ENCODE measurements around the gene CEBPG.

The CEBPG gene

GRCh38 chr19:33414667-33415605, 41.4 kb downstream of the CEBPG start:
- no peak for DNase-seq (ENCODE audit: insufficient read length, low spot score)
- FAIRE-seq = no peak

GRCh38 chr19:33416307-33417215, 43.1 kb downstream of the CEBPG start:
- FAIRE-seq = no peak
- peak; percentile 80 for DNase-seq (ENCODE audit: insufficient read length, low spot score)

DNA sequence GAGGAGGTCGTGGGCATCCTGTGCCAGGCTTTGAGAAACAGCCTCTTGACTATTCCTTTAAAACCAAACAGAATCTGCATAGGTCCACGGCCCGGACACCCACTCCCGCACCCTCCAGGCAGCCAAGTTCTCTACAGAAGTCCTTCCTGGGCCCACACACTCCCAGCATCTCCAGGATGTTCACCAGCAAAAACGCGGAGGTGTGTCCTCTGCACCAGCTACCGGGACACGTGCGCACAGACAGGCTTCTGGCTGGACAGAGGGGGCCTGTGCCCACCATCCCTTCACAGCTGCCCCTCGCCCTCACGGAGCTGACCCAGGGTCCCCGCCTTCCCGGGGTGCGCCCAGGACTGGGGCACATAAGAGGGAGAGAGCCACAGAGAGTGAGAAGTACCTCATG, 44.2 kb downstream of the CEBPG start:
- FAIRE-seq = no peak
- DNase-seq (ENCODE audit: insufficient read length, low spot score) = no peak

DNA sequence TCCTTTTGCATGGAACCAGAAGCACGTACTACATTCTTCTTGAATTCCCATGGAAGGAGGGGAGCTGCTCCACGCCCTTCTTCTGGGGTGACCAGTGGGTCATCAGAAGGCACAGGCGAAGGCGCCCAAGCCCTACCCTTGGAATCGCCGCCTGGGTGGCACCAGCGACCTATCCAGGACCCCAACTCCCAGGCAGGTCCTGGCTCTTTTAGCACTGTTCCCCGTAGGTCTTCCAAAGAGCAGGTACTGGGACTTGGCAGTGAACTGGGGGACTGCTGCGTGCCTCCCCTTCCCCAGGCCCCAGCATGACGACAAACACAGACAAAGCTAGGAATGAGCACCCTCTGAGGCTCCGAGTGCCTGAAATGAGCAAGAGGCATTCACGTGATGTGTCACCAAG, 45.0 kb downstream of the CEBPG start:
- no peak for DNase-seq (ENCODE audit: insufficient read length, low spot score)
- FAIRE-seq = no peak

DNA sequence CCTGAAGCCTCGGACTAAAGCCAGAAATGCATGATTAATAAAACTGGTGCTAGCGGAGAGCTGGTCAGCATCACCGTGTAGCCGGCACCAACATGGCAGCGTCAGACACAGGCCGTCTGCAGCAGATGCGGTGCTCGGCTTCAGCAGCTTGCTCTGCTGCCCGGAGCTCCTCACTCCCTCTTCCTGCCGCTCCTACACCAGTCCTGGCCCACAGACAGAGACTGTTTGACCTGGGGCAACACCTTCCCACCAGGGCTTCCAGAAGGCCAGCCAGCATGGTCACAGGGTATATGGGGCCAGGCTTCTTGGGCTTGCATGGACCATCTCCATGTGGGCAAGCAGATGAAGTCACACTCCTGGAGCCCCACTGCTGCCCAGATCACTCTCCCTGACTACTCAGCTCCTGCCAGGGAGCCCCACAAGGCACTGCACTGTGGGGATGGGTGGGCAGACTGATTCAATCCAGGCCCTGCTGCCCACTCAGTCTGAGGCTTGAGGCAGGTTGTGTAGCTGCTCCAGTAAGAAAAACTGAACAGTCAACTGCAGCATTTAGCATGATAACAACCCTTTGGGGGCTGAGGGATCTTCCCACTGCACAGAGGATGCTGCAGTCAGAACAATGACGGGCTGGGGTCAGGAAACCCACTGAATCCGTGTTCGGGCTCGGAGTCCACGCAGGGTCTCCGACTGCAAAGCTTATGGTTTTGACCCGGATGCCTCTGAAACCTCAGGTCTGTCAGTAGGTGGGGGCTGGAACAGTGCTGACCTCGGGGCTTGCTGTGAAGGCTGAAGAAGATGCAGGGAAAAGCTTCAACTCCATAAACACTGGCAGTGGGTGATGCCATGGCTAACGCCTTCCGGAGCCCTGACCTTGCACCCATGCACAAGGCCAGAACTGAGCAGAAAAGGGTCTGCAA, 45.6 kb downstream of the CEBPG start:
- FAIRE-seq (no peak), DNase-seq (ENCODE audit: insufficient read length, low spot score) (no peak)

DNA sequence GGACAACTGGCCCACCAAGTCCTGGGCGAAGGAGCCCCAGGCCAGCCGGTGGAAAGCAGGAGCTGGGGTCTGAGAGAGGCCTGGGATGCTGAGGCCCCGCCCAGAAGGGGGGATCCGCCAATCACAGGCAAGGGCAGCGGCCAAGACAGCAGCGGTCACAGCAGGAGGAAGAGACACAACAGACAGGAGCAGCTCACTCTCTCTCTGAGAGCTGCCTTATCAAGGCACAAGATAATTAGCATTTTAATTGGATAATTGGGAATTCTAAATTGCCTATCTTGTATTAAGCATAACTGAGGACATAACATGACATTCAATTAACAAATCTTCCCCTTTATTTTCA, 46.2 kb downstream of the CEBPG start:
- FAIRE-seq = no peak
- no peak for DNase-seq (ENCODE audit: insufficient read length, low spot score)

GRCh38 chr19:33420821-33421220, 47.3 kb downstream of the CEBPG start:
- DNase-seq (ENCODE audit: insufficient read length, low spot score) (no peak), FAIRE-seq (no peak)

GRCh38 chr19:33421368-33421767, 47.9 kb downstream of the CEBPG start:
- FAIRE-seq = no peak
- no peak for DNase-seq (ENCODE audit: insufficient read length, low spot score)

DNA sequence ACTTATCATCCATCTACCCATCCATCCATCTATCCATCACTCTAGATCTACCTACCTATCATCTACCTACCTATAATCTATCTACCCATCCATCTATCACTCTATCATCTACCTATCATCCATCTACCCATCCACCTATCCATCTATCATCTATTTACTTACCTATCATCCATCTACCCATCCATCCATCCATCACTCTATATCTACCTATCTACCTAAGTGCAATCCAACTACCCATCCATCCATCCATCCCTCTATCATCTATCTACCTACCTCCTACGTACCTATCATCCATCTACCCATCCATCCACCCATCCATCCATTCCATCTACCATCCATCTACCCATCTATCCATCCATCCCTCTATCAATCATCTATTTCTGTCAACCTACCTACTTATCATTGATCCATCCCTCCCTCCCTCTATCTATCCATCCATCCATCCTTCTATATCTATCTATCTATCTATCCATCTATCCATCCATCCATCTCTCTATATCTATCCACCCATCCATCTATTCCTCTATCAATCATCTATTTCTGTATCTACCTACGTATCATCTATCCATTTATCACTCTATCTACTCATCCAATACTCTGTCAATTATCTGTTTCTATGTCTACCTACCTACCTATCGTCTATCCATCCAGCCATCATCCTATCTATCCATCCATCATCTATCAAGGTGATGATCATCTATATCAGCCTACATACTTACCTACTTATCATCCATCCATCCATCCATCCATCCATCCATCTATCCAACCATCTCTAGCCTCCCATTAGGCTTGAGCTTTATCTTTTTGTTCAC, 49.1 kb downstream of the CEBPG start:
- no peak for DNase-seq (ENCODE audit: insufficient read length, low spot score)
- no peak for FAIRE-seq

GRCh38 chr19:33424181-33424580, 50.7 kb downstream of the CEBPG start:
- FAIRE-seq = no peak
- no peak for DNase-seq (ENCODE audit: insufficient read length, low spot score)

DNA sequence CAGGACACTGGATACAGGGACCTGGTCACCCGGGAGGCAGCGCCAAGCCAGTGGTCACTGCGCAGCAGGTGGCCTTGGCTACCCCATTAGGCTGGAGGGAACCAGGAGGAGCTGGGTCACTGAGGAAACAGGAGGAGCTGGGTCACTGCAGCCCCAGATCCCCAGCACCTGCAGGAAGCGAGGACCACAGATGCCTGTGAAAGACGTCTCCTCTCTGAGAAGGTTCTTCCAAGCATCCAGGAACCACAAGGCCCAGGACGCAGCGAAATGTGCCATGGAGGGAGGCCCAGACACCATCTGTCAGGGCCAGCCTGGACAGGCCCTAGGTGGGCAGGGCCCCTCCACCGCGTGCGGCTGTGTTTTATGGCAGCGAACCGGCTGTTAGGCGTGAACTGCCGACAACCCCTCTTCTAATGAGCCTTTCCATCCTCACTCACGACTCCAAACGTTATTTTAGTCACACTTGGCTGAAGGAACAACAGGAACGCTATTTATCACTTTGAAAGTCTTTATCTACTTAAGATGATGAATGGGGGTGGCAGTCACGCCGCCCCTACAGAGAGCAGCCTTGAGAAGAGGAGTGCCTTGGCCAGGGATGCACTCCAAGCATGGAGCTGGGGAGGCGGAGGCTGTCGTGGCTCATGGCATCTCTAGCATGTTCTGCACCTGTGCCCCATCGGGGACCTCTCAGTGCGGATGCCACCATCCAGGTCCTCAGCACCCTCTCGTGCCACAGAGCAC, 53.3 kb downstream of the CEBPG start:
- FAIRE-seq = no peak
- DNase-seq (ENCODE audit: insufficient read length, low spot score) = no peak

DNA sequence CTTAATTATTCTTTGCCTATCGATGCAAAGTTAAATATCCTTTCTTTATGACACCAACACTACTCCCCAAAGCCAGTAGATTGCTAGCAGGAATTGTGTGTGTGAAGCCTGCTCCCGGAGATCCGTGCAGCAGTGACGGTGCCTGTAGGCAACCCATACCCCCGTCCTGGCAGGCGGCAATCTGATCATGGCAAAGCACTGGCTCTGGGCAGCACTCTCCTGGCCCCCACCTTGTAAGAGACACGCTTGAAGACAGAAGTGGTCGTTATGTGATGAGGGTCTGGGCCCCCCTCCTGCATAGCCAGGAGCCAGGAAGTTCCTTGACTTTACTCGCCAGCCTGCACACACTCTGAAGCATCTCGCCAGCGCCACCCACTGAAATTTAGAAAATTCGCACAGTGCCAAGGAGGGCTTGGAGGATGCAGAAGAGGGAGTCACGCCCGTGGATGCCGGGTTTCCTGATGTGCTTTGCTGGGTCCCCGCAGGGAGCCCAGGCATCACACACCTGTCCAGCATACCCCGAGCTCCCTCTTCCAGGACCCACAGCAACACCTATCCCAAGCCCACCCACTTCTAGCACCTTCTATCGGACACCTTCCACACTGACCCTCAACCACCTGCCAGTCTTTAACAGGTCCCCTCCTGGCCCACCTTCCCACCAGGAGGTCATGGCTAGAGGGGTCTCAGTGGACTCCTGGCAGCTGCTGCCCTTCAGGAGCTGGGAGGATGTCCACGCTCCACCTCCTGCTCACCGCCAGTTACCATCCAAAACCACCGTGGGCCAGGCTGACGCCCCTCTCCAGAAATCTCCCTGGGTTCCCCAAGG, 54.5 kb downstream of the CEBPG start:
- FAIRE-seq (no peak), DNase-seq (ENCODE audit: insufficient read length, low spot score) (no peak)

DNA sequence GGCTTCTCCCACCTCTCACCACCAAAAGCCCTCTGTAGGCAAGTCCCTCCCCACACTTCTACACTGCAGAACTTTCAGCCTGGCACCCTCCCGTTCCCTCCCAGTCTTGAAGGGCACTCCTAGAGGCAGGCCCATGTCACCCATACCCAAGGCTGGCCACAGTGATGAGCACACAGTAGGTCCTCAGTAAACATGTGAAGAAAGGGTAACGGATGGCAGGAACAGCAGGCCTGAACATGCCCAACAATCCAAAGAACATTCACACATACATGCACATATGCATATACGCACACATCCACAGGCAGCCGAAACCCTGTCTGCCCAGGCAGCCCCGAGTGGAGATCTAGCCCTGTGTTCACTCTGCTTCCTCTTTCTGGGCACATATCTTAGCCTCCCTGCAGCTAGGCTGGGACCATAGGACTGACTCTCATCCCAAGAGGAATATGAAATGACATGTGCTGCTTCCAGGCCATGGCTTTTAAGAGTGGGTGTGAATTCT, 55.2 kb downstream of the CEBPG start:
- DNase-seq (ENCODE audit: insufficient read length, low spot score) (no peak), FAIRE-seq (no peak)

DNA sequence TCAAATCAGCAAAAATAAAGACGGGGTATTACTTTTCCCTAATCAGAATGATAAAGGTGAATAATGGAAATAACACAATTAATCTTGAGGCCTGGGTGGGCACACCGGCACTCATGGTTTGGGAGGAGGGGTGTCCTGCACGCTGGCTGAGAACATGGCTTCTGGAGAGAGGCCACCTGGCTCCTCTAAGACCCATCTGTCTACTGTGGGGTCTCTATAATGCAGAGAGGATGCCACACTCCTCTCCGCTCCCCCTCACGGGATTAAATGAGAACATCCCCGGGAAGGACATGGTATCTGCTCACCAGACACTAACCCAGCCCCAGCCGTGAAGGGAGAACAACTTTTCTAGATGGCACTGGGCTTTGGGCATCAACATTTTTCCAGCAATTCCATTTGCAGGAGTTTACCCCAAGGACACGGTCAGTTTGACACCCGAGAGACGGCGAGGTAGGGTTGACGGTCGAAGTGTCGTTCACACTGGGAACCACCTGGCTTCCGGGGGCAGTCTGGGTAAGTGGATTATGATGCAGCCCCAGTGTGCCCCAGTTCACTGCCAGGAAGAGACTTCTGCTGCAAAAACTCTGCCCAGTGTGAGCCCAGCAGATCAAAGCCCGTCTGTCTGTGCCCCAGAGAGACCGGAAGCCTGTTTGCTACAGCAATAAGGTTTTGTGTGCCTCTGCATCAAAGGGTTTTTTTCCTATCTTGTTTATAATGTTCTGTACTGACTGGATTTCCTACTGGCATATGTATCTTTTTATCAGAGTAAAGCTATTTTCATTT, 56.6 kb downstream of the CEBPG start:
- no peak for FAIRE-seq

GRCh38 chr19:33430674-33431277, 57.3 kb downstream of the CEBPG start:
- peak; percentile 70 for FAIRE-seq
- DNase-seq (ENCODE audit: insufficient read length, low spot score) = peak; percentile 73

More for the DNA sequence above, 56.6 kb downstream of the CEBPG start:
- no peak for DNase-seq (ENCODE audit: insufficient read length, low spot score)

DNA sequence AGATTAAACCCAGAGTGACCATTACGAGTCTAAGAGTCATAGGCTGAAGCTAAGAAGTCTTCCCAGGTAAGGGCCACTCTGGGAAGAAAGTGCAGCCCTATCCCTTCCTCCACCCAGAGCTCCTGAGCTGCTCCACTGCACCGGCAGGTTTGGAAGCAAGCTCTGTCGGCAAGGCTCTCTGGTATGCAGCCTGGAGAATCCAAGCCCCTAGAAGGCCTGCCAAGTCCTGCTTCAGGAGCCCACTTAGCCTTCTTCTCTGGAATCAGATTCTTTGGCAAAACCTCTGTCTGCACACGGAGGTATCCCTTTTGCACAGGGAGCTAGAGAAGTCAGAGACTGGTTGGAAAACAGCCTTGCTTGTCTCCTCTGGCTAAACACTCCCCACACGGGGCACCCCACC, 58.5 kb downstream of the CEBPG start:
- DNase-seq (ENCODE audit: insufficient read length, low spot score) (no peak), FAIRE-seq (no peak)

All from GM19239 (cell line).